HL-60 (cell line): Measurements from ENCODE around the gene SHOC1.

Experiments used
- DNase-seq, 2 experiments: peaks; one replicate each; pipeline ENCODE4 v3.0.0-alpha.2; 2010 to 2020; ENCODE audit warnings: low read depth in 1 of 2, low spot score in 1 of 2
- H3K27ac ChIP-seq: fragments of 250-450 bp; sonication (Bioruptor Pico); replicated peaks from 2 replicates; pipeline ENCODE4 v1.5.1; 2020; ENCODE audit warnings: mild to moderate bottlenecking, moderate library complexity
- H3K27me3 ChIP-seq: fragments of 250-450 bp; sonication (Bioruptor Pico); 2 replicates; pipeline ENCODE4 v1.5.1; 2021; ENCODE audit warnings: mild to moderate bottlenecking, moderate library complexity; ENCODE audit not compliant: insufficient read depth, poor library complexity, severe bottlenecking
- H3K4me3 ChIP-seq: replicated peaks from 2 replicates; pipeline ENCODE4 v1.5.1; 2011; ENCODE audit warnings: mild to moderate bottlenecking, control low read depth, low read length; ENCODE audit not compliant: insufficient read depth
- GABPA ChIP-seq: IDR thresholded peaks from 2 replicates; pipeline ENCODE4 v1.6.1; 2012; ENCODE audit warnings: low read depth
- POLR2AphosphoS5 ChIP-seq: IDR thresholded peaks from 2 replicates; pipeline ENCODE4 v1.6.1; 2012; ENCODE audit warnings: low read depth
- SPI1 ChIP-seq: IDR thresholded peaks from 2 replicates; pipeline ENCODE4 v1.6.1; 2012; ENCODE audit warnings: low read depth, mild to moderate bottlenecking, borderline replicate concordance
- long read RNA-seq: library from polyadenylated mRNA; unstranded; transcript quantifications from one replicate; pipeline ENCODE4 v2.0.0, GENCODE V29; 2020
- TF ChIP-seq, protein P1 (sequence below): IDR thresholded peaks from 2 replicates; pipeline ENCODE4 v1.6.1; 2012; ENCODE audit warnings: low read depth; ENCODE audit not compliant: insufficient replicate concordance
- TF ChIP-seq, protein P2 (sequence below): IDR thresholded peaks from one replicate; pipeline ENCODE4 v1.5.1; 2011; ENCODE audit warnings: low read length, control low read depth, inconsistent platforms; ENCODE audit not compliant: insufficient read depth

Gene SHOC1
- long read RNA-seq, partial matches to known transcripts: 0 of 1 reads
- long read RNA-seq, other reads (novel, unspliced or antisense): 1 of 1 reads

DNA sequence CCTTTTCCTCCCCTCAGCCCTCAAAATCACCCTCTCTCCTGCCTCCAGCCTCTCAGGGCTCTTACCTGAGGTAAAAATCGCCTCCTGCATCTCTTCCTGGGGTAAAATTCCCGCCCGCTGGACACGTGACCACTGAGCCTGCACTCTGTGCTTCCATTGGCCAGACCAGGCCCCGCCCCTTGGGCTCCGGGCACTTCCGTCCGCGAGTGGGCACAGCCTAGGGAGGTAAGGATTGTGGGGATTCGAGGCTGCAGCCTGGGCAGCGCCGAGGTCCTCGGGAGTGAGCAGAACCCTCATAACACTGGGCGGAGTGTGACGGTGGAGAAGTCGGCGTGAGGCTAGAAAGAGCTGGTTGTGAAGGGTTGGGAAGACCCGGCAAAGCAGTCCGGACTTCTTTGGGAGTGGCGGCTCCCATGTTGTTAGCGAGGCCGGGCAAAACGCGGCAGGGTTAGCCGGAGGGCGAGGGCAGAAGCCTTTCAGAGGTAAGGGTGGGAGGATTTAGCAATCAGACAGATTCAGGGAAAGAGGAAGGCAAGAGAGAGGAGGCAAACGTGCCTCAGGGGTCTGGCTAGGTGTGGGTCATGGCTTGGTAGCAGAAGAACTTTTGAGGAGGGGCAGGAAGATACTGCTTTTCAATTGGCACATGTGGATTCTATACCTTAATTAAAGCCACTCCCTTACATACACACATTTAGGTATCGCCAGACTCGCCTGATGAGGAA lies at the start of gene SHOC1:
Gene SHOC1, minus strand, starts transcription at position 103 of the 722 bp plus-strand sequence. CDS start 3,519 bp downstream, outside the sequence.
- Histone ChIP-seq H3K27ac (no peak within 1 kb of the TSS), H3K27me3 (no peaks in the 10 kb centered on the region), H3K4me3 (no peak within 1 kb of the TSS)
- no peak for TF ChIP-seq GABPA
- TF ChIP-seq SPI1: no peak
- TF ChIP-seq, protein P1, sequence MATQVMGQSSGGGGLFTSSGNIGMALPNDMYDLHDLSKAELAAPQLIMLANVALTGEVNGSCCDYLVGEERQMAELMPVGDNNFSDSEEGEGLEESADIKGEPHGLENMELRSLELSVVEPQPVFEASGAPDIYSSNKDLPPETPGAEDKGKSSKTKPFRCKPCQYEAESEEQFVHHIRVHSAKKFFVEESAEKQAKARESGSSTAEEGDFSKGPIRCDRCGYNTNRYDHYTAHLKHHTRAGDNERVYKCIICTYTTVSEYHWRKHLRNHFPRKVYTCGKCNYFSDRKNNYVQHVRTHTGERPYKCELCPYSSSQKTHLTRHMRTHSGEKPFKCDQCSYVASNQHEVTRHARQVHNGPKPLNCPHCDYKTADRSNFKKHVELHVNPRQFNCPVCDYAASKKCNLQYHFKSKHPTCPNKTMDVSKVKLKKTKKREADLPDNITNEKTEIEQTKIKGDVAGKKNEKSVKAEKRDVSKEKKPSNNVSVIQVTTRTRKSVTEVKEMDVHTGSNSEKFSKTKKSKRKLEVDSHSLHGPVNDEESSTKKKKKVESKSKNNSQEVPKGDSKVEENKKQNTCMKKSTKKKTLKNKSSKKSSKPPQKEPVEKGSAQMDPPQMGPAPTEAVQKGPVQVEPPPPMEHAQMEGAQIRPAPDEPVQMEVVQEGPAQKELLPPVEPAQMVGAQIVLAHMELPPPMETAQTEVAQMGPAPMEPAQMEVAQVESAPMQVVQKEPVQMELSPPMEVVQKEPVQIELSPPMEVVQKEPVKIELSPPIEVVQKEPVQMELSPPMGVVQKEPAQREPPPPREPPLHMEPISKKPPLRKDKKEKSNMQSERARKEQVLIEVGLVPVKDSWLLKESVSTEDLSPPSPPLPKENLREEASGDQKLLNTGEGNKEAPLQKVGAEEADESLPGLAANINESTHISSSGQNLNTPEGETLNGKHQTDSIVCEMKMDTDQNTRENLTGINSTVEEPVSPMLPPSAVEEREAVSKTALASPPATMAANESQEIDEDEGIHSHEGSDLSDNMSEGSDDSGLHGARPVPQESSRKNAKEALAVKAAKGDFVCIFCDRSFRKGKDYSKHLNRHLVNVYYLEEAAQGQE: no peak
- TF ChIP-seq POLR2AphosphoS5: no peak
- TF ChIP-seq, protein P2, sequence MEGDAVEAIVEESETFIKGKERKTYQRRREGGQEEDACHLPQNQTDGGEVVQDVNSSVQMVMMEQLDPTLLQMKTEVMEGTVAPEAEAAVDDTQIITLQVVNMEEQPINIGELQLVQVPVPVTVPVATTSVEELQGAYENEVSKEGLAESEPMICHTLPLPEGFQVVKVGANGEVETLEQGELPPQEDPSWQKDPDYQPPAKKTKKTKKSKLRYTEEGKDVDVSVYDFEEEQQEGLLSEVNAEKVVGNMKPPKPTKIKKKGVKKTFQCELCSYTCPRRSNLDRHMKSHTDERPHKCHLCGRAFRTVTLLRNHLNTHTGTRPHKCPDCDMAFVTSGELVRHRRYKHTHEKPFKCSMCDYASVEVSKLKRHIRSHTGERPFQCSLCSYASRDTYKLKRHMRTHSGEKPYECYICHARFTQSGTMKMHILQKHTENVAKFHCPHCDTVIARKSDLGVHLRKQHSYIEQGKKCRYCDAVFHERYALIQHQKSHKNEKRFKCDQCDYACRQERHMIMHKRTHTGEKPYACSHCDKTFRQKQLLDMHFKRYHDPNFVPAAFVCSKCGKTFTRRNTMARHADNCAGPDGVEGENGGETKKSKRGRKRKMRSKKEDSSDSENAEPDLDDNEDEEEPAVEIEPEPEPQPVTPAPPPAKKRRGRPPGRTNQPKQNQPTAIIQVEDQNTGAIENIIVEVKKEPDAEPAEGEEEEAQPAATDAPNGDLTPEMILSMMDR: no peak
- no peak for DNase-seq

DNA sequence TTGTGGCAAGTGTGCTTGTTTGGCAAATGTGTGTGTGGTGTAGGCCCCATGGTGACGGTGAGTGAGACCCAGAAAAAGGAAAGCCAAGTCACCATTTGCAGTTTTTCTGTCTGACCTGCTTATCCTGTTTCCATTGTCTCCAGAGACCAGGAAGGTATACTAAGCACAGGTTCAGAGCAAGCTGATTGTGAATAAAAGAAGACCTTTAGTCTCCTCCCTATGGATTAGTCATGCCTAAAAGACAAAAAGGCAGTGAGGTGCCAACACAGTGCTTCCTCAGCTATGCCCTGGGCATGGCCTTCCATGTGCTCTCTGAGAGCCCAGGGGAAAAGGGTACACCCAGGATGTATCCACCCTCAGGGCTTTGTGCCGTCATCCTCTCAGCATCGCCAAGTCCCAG lies 49.2 kb upstream of the SHOC1 start:
- DNase-seq: no peak
- Histone ChIP-seq H3K27me3 (no peaks in the 10 kb centered on the region), H3K4me3 (no peak overlapping the region), H3K27ac (no peak overlapping the region)
- TF ChIP-seq, protein P1: no peak

DNA sequence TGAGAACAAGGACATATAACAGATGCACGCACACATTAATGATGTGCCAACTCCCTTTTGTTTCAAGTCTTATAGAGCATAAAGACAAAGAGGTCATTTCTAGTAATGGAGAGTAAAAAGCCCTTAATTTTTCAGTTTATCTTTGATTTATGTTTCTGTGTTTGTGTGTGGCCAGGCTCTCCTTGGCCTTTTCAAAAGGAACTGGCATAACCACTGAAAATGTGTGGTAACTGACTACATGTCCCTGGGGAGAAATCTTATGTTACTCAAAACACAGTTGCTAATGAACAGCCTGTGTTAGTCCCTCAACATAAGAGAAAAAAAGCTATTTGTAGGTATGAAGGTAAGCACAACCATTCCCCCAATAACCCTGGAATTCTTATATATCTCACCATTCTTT lies 47.6 kb upstream of the SHOC1 start:
- Histone ChIP-seq H3K27ac (no peak overlapping the region; the same call in 1 of the 2 replicates), H3K4me3 (no peak overlapping the region), H3K27me3 (no peaks in the 10 kb centered on the region)
- TF ChIP-seq, protein P1: no peak
- TF ChIP-seq POLR2AphosphoS5 (no peak), SPI1 (no peak), GABPA (no peak)
- TF ChIP-seq, protein P2: no peak
- peak in 1 of 2 experiments; percentile 30 for DNase-seq
